Measurements from ENCODE around the gene NPRL2. TPM values are rescaled to one million over a fixed set of nuclear protein-coding genes. Genes with fewer than 3 reads are reported as not detected.

NPRL2 gene
- total RNA-seq, 2 donors from 2014 or later: 27.0 to 30.9 TPM

DNA sequence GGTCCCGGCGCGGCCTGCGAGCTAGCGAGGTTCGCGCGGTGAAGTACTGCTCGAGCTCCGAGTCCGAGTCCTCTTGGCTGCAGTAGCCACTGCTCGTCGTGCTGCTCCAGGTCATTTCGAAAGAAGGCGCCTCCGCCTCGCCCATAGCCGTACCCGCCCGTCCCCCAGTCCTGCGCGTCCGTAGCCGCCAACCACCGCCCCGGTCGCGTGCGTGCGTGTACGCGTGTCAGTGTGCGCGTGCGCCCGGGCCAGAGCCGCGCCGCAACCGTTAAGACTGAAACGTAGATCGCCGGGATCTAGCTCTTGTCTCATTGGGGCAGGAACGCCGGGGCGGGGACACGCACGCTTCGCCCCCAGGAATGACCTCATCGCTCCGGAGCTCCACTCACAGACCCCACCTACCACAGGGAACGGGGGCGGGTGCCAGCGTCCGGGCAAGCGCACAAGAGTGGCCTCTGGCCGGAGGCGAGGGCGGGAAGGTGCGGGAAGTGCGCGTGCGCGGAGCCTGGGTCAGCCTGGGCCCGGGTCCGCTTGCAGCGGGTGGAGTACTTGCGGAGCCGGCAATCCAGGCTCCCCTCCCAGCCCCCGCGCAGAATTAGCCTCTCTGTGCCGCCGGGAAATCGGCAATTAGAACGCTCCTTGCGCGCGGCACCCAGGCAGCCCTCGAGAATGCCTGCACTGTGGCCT is 13.3 kb downstream of the NPRL2 start:
- DNase-seq (peak; percentile 100), ATAC-seq (peak; percentile 92)
- Histone ChIP-seq H3K9me3 (no peaks in the 10 kb centered on the region), H3K36me3 (replicated peaks in 1 of 2; ENCODE audit: insufficient read depth in 1 of 2, low read depth in 2 of 2) (no peaks in the 10 kb centered on the region), H3K27me3 (no peaks in the 10 kb centered on the region), H3K27ac (peak overlapping the region; percentile 91 to 99 (median 98)), H3K4me1 (peaks cover 48% of the 10 kb centered on the region), H3K4me3 (peak overlapping the region; percentile 75 to 96)
- WGBS, 2 donors: 0% methylated on average over 72 of the region's 79 CpGs; no CpG with 5 or more reads in 1 of the 2 donors
- intact Hi-C loops (cut with DNase I): no loop called here
- TF ChIP-seq, protein P1, sequence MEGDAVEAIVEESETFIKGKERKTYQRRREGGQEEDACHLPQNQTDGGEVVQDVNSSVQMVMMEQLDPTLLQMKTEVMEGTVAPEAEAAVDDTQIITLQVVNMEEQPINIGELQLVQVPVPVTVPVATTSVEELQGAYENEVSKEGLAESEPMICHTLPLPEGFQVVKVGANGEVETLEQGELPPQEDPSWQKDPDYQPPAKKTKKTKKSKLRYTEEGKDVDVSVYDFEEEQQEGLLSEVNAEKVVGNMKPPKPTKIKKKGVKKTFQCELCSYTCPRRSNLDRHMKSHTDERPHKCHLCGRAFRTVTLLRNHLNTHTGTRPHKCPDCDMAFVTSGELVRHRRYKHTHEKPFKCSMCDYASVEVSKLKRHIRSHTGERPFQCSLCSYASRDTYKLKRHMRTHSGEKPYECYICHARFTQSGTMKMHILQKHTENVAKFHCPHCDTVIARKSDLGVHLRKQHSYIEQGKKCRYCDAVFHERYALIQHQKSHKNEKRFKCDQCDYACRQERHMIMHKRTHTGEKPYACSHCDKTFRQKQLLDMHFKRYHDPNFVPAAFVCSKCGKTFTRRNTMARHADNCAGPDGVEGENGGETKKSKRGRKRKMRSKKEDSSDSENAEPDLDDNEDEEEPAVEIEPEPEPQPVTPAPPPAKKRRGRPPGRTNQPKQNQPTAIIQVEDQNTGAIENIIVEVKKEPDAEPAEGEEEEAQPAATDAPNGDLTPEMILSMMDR (IDR thresholded peaks at IDR 0.05): no peak
- TF ChIP-seq POLR2A (IDR thresholded peaks at IDR 0.05): peak; percentile 93 to 95 (median 95)

DNA sequence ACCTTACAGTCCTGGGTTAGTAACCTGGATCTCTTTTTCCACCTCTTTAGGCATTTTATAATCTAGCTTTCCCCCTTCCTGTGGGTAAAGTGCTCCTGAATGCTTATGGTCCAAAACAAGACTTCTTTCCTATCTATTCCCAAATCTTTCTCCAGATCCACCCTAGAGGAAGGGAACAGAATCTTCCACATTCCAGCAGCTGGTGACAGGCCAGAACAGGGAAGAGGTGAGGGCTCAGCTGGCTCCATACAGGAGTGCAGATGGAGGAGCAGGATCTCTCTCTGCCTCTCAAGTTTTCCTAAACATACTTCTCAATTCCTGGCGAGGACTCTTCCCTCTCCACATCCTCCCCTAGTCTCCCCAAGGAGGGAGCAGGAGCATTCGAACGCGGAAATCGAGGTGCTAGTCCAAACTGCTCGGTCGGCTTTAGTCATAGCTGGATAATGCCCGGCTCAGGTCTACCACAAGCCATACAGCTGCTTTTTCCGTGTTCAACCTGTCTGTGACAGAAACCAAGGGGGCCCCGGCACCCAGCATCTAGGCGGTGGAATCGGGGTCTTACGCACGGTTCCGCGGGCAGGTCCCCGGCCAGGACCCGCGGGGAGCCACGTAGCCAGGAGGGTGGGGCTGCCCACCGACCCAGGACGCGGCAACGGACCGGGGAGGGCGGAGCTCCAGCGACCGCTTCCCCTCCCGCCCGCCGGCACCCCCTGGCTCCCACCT is 14.0 kb downstream of the NPRL2 start:
- DNase-seq: no peak
- peaks cover 0 to 4% of the 10 kb centered on the region in 2 donors for H3K36me3 ChIP-seq (replicated peaks in 1 of 2; ENCODE audit: insufficient read depth in 1 of 2, low read depth in 2 of 2)
- H3K9me3 ChIP-seq: no peaks in the 10 kb centered on the region
- no peak for TF ChIP-seq POLR2A (IDR thresholded peaks at IDR 0.05)
- TF ChIP-seq, protein P1 (IDR thresholded peaks at IDR 0.05): peak in 1 of 7 experiments; percentile 10
- intact Hi-C loops (cut with DNase I): no loop called here
- H3K4me3 ChIP-seq: peak overlapping the region; percentile 75 to 96
- peak overlapping the region; percentile 91 to 99 (median 98) for H3K27ac ChIP-seq
- WGBS, 2 donors: 0 to 1% methylated on average over 7 to 23 of the region's 31 CpGs
- peaks cover 48% of the 10 kb centered on the region for H3K4me1 ChIP-seq
- H3K27me3 ChIP-seq: no peaks in the 10 kb centered on the region
- peak; percentile 5 for ATAC-seq

DNA sequence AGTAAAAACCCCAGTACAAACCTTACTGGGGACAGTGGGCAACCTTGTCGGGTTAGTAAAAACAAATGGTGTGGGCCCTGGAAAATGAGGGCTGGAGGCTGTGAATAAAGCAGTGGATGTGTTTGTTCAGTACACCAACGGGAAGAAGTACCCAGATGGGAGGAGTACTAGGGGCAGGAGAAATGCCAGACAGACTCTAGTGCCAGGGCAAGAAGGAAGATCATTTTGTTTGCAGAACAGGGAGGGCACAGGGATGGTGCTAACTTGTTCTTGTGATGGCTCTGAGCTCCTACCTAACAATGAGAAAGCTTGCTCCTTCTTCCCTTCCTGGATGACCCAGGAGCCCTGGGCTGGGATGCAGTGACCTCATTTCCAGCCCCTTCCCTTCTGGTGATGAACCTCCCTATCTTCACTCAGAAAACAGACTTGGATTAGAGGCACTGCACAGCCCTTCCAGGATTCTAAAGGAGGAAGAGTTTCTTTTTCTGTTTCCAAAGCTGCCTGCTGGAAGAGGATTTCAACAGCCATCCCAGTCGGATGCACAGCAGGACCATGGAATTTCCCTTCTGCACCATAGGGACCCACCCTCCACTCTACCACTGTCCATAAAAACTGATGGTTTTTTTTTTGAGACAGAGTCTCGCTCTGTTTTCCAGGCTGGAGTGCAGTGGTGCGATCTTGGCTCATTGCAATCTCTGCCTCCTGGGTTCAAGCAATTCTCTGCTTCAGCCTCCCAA is 16.1 kb downstream of the NPRL2 start:
- no peaks in the 10 kb centered on the region for H3K9me3 ChIP-seq
- ATAC-seq (no peak), DNase-seq (no peak)
- H3K36me3 ChIP-seq (replicated peaks in 1 of 2; ENCODE audit: insufficient read depth in 1 of 2, low read depth in 2 of 2): peaks cover 7 to 23% of the 10 kb centered on the region in 2 donors
- intact Hi-C loops (cut with DNase I): no loop called here
- no peaks in the 10 kb centered on the region for H3K27me3 ChIP-seq
- H3K4me1 ChIP-seq: peaks cover 48% of the 10 kb centered on the region
- TF ChIP-seq POLR2A (IDR thresholded peaks at IDR 0.05): no peak
- TF ChIP-seq, protein P1 (IDR thresholded peaks at IDR 0.05): no peak
- H3K27ac ChIP-seq: peak overlapping the region; percentile 30 to 99 (median 94)
- no peak overlapping the region for H3K4me3 ChIP-seq
- 58 to 69% methylated on average over 5 of the region's 5 CpGs for whole genome bisulfite sequencing, 2 donors

DNA sequence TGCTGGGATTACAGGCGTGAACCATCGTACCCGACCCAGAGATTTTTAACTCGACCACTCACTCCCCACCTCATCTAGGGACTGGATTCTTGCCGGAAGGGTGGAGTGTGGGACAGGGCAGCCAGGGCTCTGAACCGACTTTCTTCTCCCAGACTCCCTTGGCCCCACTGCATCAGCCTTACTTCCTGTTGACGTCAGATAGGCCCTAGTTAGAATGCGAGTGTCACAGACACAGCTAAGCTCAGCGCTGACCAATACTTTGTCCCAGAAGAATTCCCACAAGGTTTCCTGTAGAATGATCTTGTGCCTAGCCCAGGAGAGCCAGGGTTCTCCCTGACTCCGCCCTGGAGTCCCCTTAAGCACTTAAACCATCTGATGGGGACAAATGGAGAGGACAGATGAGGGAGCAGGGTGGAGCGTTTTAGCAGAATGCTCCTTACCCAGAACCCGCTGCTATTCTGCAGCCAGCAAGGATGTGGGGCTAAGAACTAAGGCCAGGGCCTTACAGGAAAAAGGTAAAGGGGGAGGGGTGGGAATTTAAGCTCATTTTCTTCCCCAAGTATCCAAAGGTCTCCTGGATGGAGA is 16.7 kb downstream of the NPRL2 start:
- ATAC-seq (no peak), DNase-seq (no peak)
- 58 to 64% methylated on average over 12 of the region's 12 CpGs for WGBS, 2 donors
- no peaks in the 10 kb centered on the region for H3K9me3 ChIP-seq
- peak overlapping the region; percentile 30 to 99 (median 94) for H3K27ac ChIP-seq
- no peaks in the 10 kb centered on the region for H3K27me3 ChIP-seq
- peaks cover 53% of the 10 kb centered on the region for H3K4me1 ChIP-seq
- intact Hi-C loops (cut with DNase I): no loop called here
- peak in 2 of 3 donors; percentile 13 to 19 for TF ChIP-seq POLR2A (IDR thresholded peaks at IDR 0.05)
- TF ChIP-seq, protein P1 (IDR thresholded peaks at IDR 0.05): no peak
- peaks cover 7 to 23% of the 10 kb centered on the region in 2 donors for H3K36me3 ChIP-seq (replicated peaks in 1 of 2; ENCODE audit: insufficient read depth in 1 of 2, low read depth in 2 of 2)
- no peak overlapping the region for H3K4me3 ChIP-seq

All from body of pancreas (tissue), 4 donors.